ENCODE measurements around the gene RASA3. TPM values are rescaled to one million over a fixed set of nuclear protein-coding genes. Genes with fewer than 3 reads are reported as not detected.

RASA3 gene
- total and polyA plus RNA-seq, 9 of the 15 experiments (the other 6 are each of a cell fraction or from before 2014, with no cell fraction given) = 0.72 to 25.3 (median 14.4) TPM

GRCh38 chr13:114058051-114058867, 74.2 kb downstream of the RASA3 start:
- Histone ChIP-seq H3K27ac (ENCODE audit: extremely low read depth, low read depth, low read length) (no peak overlapping the region), H3K4me2 (ENCODE audit: insufficient read depth, low read length) (no peak overlapping the region), H3K4me1 (replicated peaks in 1 of 2; ENCODE audit: control insufficient read depth in 2 of 2, insufficient read depth in 2 of 2, low read length in 2 of 2) (peaks cover 4 to 69% of the 10 kb centered on the region in 2 experiments; a peak in 4 of 5 replicates), H2AFZ (ENCODE audit: low read depth, low read length) (no peak overlapping the region), H4K20me1 (replicated peaks; ENCODE audit: control insufficient read depth, insufficient read depth, low read length) (no peaks in the 10 kb centered on the region), H3K9ac (ENCODE audit: insufficient read depth in 1 of 2, low read depth in 2 of 2, low read length in 2 of 2) (no peak overlapping the region; a peak in 1 of 4 replicates), H3K27me3 (ENCODE audit: control insufficient read depth in 2 of 2, insufficient read depth in 2 of 2, low read length in 2 of 2) (no peaks in the 10 kb centered on the region), H3K36me3 (ENCODE audit: control insufficient read depth, insufficient read depth, low read length) (peaks cover 12% of the 10 kb centered on the region; the same call in 1 of the 3 replicates), H3K79me2 (ENCODE audit: control insufficient read depth, insufficient read depth, low read length) (peaks cover 20% of the 10 kb centered on the region; the same call in 2 of the 3 replicates), H3K4me3 (no peak overlapping the region), H3K9me1 (ENCODE audit: control insufficient read depth, insufficient read depth, low read length) (no peaks in the 10 kb centered on the region), H3K9me3 (replicated peaks; ENCODE audit: control insufficient read depth, insufficient read depth, low read depth, low read length) (no peaks in the 10 kb centered on the region)
- 80% methylated on average over 14 of the region's 30 CpGs for WGBS (ENCODE audit: insufficient coverage, low coverage, missing lambda C conversion rate)
- ChIA-PET CTCF (ENCODE audit: low intra/inter-chr PET ratio) (no interaction called here), POLR2A (no interaction called here)
- no peak for ATAC-seq
- in situ Hi-C loops (cut with MboI) = no loop called here
- FAIRE-seq = no peak
- no peak for DNase-seq (ENCODE audit: extremely low read depth in 1 of 4, low spot score in 3 of 4)
- no TSS peak for BruUV-seq (replicated peaks)
- TF ChIP-seq ZC3H11A (IDR thresholded peaks at IDR 0.05; ENCODE audit: low read depth, low read length) = no peak
- no peak for TF ChIP-seq ZNF239 (CRISPR knock-in tag; IDR thresholded peaks at IDR 0.05)
- no peak for TF ChIP-seq GABPB2 (CRISPR knock-in tag; conservative IDR thresholded peaks at IDR 0.05)
- TF ChIP-seq NR0B1 (IDR thresholded peaks at IDR 0.05; ENCODE audit: partially characterized antibody) = no peak
- no peak for TF ChIP-seq RBM22 (IDR thresholded peaks at IDR 0.05; ENCODE audit: low read depth, low read length, poor library complexity, severe bottlenecking)
- TF ChIP-seq RAD21 (CRISPR knock-in tag; conservative IDR thresholded peaks at IDR 0.05 in 1 of 2, IDR thresholded peaks at IDR 0.05 in 1 of 2) = no peak
- TF ChIP-seq HDAC1 (IDR thresholded peaks at IDR 0.05) = no peak
- no peak for TF ChIP-seq GTF2E2 (tag; IDR thresholded peaks at IDR 0.05)
- TF ChIP-seq FOXO4 (CRISPR knock-in tag; IDR thresholded peaks at IDR 0.05) = no peak
- TF ChIP-seq MNT (conservative IDR thresholded peaks at IDR 0.05) = no peak
- TF ChIP-seq COPS2 (conservative IDR thresholded peaks at IDR 0.05) = no peak
- no peak for TF ChIP-seq ZNF696 (CRISPR knock-in tag; conservative IDR thresholded peaks at IDR 0.05)
- TF ChIP-seq TFE3 (CRISPR knock-in tag; IDR thresholded peaks at IDR 0.05) = no peak
- intact Hi-C loops (cut with micrococcal nuclease) = no loop called here

All from K562 (cell line).